ENCODE results near the gene EGFLAM.

Gene EGFLAM

DNA sequence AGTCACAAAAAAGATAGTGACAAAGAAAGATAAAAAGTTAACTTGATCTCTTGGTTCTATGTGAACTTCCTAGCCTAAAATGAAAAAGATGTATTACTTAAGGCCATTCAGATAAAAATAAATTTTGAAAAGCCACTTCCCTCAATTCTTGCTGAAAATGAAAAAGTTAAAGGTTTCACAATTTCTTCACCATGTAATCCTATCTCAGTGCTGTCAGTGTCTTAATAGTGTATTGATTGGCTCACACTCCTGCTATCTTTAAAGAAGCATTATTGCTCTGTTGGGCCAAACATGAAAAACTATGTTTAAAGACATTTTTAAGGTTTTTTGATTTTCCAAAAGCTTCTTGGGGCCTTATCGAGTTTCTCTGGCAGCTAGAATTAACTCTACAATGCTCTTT, 18.1 kb upstream of the EGFLAM start:
- no peak overlapping the region for H2AFZ ChIP-seq (ENCODE audit: low read depth)
- TF ChIP-seq, protein P1, sequence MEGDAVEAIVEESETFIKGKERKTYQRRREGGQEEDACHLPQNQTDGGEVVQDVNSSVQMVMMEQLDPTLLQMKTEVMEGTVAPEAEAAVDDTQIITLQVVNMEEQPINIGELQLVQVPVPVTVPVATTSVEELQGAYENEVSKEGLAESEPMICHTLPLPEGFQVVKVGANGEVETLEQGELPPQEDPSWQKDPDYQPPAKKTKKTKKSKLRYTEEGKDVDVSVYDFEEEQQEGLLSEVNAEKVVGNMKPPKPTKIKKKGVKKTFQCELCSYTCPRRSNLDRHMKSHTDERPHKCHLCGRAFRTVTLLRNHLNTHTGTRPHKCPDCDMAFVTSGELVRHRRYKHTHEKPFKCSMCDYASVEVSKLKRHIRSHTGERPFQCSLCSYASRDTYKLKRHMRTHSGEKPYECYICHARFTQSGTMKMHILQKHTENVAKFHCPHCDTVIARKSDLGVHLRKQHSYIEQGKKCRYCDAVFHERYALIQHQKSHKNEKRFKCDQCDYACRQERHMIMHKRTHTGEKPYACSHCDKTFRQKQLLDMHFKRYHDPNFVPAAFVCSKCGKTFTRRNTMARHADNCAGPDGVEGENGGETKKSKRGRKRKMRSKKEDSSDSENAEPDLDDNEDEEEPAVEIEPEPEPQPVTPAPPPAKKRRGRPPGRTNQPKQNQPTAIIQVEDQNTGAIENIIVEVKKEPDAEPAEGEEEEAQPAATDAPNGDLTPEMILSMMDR (conservative IDR thresholded peaks at IDR 0.05; ENCODE audit: low read depth, low read length) = no peak
- H3K36me3 ChIP-seq (ENCODE audit: insufficient read depth) = no peaks in the 10 kb centered on the region
- no peak overlapping the region for H3K27ac ChIP-seq
- no peak overlapping the region for H3K9ac ChIP-seq
- no peaks in the 10 kb centered on the region for H3K4me1 ChIP-seq (ENCODE audit: low read depth, poor library complexity, severe bottlenecking)
- H3K27me3 ChIP-seq (ENCODE audit: insufficient read depth, low read depth) = no peaks in the 10 kb centered on the region
- no peak overlapping the region for H3K4me2 ChIP-seq
- no peak overlapping the region for H3K4me3 ChIP-seq (IDR thresholded peaks at IDR 0.05; ENCODE audit: insufficient read depth, low read depth, low read length)
- no peaks in the 10 kb centered on the region for H4K20me1 ChIP-seq (ENCODE audit: insufficient read depth)
- H3K79me2 ChIP-seq (ENCODE audit: insufficient read depth, low read depth) = no peaks in the 10 kb centered on the region

- no peaks in the 10 kb centered on the region for H3K27me3 ChIP-seq (ENCODE audit: insufficient read depth, low read depth)
- no peak overlapping the region for H2AFZ ChIP-seq (ENCODE audit: low read depth)
- no peaks in the 10 kb centered on the region for H3K36me3 ChIP-seq (ENCODE audit: insufficient read depth)
- no peaks in the 10 kb centered on the region for H4K20me1 ChIP-seq (ENCODE audit: insufficient read depth)
- no peak overlapping the region for H3K4me2 ChIP-seq
- H3K9ac ChIP-seq = no peak overlapping the region
- H3K79me2 ChIP-seq (ENCODE audit: insufficient read depth, low read depth) = no peaks in the 10 kb centered on the region
- TF ChIP-seq, protein P1 (conservative IDR thresholded peaks at IDR 0.05; ENCODE audit: low read depth, low read length) = no peak
- H3K4me1 ChIP-seq (ENCODE audit: low read depth, poor library complexity, severe bottlenecking) = no peaks in the 10 kb centered on the region
- H3K27ac ChIP-seq = no peak overlapping the region
- no peak overlapping the region for H3K4me3 ChIP-seq (IDR thresholded peaks at IDR 0.05; ENCODE audit: insufficient read depth, low read depth, low read length)
These were observed 16.7 kb upstream of the EGFLAM start for GRCh38 chr5:38241655-38242054.

GRCh38 chr5:38245307-38245706, 13.1 kb upstream of the EGFLAM start:
- no peaks in the 10 kb centered on the region for H3K79me2 ChIP-seq (ENCODE audit: insufficient read depth, low read depth)
- H3K4me3 ChIP-seq (IDR thresholded peaks at IDR 0.05; ENCODE audit: insufficient read depth, low read depth, low read length) = no peak overlapping the region
- H3K4me1 ChIP-seq (ENCODE audit: low read depth, poor library complexity, severe bottlenecking) = no peaks in the 10 kb centered on the region
- no peaks in the 10 kb centered on the region for H3K36me3 ChIP-seq (ENCODE audit: insufficient read depth)
- H3K4me2 ChIP-seq = no peak overlapping the region
- TF ChIP-seq, protein P1 (conservative IDR thresholded peaks at IDR 0.05; ENCODE audit: low read depth, low read length) = no peak
- H3K27ac ChIP-seq = no peak overlapping the region
- no peaks in the 10 kb centered on the region for H3K27me3 ChIP-seq (ENCODE audit: insufficient read depth, low read depth)
- H4K20me1 ChIP-seq (ENCODE audit: insufficient read depth) = no peaks in the 10 kb centered on the region
- no peak overlapping the region for H3K9ac ChIP-seq
- no peak overlapping the region for H2AFZ ChIP-seq (ENCODE audit: low read depth)

DNA sequence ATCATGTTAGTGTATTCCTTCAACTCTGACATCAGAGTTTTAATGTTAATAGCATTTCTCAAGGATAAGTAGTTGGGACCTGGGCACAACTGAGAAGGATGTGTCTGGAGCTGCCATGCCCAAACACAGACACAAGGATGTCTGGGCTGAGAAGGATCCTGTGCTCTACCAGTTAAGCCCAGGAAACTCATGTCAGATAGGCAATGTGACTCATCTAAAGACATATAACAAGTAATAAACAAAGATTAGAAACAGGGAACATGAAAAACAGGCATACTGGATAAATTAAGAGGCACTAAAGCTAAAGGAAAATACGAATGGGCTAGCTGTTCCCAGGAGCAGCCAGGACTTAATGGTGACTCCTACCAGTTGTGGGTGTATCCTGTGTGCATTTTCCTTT, 9.1 kb upstream of the EGFLAM start:
- Histone ChIP-seq H3K36me3 (ENCODE audit: insufficient read depth) (no peaks in the 10 kb centered on the region), H3K4me2 (no peak overlapping the region), H3K27ac (no peak overlapping the region), H4K20me1 (ENCODE audit: insufficient read depth) (no peaks in the 10 kb centered on the region), H3K27me3 (ENCODE audit: insufficient read depth, low read depth) (no peaks in the 10 kb centered on the region), H3K4me1 (ENCODE audit: low read depth, poor library complexity, severe bottlenecking) (no peaks in the 10 kb centered on the region), H3K9ac (no peak overlapping the region), H3K4me3 (IDR thresholded peaks at IDR 0.05; ENCODE audit: insufficient read depth, low read depth, low read length) (no peak overlapping the region), H2AFZ (ENCODE audit: low read depth) (no peak overlapping the region), H3K79me2 (ENCODE audit: insufficient read depth, low read depth) (no peaks in the 10 kb centered on the region)
- TF ChIP-seq, protein P1 (conservative IDR thresholded peaks at IDR 0.05; ENCODE audit: low read depth, low read length) = no peak

All from KMS-11 (cell line).